GM19193 (cell line): ENCODE measurements around the gene MFGE8.

Experiments used
- POLR2A ChIP-seq: IDR thresholded peaks from 4 replicates; pipeline ENCODE4 v1.6.1; 2011; ENCODE audit not compliant: insufficient read depth, insufficient read length; ENCODE audit errors: extremely low read depth

The MFGE8 gene, protein sequence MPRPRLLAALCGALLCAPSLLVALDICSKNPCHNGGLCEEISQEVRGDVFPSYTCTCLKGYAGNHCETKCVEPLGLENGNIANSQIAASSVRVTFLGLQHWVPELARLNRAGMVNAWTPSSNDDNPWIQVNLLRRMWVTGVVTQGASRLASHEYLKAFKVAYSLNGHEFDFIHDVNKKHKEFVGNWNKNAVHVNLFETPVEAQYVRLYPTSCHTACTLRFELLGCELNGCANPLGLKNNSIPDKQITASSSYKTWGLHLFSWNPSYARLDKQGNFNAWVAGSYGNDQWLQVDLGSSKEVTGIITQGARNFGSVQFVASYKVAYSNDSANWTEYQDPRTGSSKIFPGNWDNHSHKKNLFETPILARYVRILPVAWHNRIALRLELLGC

GRCh38 chr15:88913017-88913849 lies at the start of gene MFGE8:
TSS of gene MFGE8 (minus strand) at chr15:88913379. CDS start at chr15:88913319, 60 bp downstream.
- peak; percentile 31 for TF ChIP-seq POLR2A

- no peak for TF ChIP-seq POLR2A
Observed at GRCh38 chr15:88959445-88959844, 46.3 kb upstream of the MFGE8 start.

- TF ChIP-seq POLR2A, result no peak
Observed at GRCh38 chr15:88956906-88957305, 43.7 kb upstream of the MFGE8 start.

DNA sequence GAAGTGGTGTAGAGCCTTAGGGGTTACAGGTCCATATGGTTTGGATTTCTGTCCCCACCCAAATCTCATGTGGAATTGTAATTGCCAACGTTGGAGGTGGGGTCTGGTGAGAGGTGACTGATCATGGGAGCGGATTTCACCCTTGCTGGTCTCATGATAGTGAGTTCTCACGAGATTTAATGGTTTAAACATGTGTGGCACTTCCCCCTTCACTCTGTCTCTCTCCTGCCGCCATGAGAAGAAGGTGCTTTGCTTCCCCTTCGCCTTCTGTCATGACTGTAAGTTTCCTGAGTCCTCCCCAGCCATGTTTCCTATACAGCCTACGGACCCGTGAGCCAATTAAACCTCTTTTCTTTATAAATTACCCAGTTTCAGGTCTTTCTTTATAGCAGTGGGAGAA lies 43.1 kb upstream of the MFGE8 start:
- no peak for TF ChIP-seq POLR2A

DNA sequence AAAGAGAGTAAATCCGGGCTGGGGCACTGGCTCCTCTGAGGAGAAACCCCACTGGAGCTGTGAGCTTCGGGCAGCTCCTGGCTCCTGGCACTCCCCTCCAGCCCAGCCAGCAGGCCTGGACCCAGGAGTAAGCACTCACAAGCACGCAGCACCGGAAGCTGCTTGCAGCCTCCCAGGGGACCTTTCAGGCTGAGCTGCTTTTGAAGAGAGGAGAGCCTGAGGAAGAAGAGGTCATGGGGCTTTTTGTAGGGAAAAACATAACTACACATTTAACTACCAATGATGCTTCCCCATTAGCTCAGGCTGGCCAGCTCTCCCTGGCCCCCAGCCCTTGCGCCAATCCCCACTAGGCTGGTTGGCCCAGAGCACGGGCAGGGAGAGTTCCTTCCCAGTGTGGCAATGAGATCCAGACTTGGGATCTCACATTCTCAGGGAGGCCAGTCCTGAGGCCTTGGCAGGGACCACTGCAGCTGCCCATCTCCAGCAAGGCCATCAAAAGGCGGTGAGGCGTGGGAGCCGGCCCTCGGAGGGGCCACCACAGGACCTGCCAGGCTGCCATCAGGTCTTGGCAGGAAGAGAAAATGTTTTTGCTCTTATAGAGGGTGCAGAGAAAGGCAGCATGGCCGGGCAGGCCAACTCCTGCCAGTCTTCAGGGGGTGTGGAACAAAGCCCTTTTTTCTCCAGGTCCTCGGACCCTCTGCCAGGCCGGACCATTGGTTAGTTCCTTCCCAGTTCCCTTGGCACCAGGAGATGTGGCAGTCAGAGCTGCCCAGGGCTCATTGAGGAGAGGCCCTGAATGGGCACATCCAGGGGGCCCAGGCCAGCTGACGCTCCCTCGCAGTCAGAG lies 41.5 kb upstream of the MFGE8 start:
- no peak for TF ChIP-seq POLR2A

DNA sequence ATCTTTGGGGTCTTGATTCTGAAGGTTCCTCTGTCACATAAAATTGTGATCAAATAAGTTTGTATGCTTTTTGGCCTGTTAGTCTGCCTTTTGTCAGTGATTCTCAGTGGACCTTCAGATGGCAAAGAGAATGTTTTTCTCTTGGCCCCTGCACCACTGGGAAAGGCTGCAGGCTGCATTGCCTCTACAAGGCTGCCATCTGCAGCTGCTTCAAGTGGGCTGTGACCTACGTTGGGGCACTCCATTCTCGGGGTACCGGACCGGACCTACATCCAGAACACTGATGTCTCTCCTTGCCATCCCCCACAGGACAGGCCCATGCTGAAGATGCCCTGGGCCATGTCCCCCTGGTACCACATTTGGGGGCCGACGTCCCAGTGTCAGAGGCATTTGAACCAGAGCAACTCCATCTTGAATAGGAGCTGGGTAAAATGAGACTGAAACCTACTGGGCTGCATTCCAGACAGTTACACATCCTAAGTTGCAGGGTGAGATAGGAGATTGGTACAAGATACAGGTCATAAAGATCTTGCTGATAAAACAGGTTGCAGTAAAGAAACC lies 37.5 kb upstream of the MFGE8 start:
- TF ChIP-seq POLR2A, result no peak

DNA sequence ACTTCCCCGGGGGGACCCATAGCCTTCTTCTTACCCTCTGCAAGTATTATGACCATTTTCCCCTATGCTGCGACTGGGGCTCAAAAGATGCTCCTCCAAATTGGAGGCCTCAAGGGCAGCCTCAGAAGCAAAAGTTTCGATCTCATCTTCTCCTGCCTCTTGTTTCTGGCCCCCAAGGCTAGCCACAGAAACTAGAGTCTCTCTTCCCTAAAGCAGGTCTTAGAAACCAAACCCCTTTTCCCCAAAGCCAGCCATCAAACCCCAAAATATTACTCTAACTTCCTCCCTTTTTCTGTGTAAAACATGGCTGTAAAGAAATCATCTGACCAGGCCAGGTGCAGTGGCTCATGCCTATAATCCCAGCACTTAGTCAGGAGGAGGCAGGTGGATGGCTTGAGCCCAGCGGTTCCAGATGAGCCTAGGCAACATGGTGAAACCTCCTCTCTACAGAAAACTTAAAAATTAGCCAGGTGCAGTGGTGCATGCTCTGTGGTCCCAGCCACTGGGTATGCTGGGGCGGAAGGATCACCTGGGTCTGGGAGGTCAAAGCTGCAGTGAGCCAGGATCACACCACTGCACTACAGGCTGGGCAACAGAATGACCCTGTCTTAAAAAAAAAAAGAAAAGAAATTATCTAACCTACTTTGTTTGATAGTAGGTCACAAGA lies 36.7 kb upstream of the MFGE8 start:
- TF ChIP-seq POLR2A, result no peak

DNA sequence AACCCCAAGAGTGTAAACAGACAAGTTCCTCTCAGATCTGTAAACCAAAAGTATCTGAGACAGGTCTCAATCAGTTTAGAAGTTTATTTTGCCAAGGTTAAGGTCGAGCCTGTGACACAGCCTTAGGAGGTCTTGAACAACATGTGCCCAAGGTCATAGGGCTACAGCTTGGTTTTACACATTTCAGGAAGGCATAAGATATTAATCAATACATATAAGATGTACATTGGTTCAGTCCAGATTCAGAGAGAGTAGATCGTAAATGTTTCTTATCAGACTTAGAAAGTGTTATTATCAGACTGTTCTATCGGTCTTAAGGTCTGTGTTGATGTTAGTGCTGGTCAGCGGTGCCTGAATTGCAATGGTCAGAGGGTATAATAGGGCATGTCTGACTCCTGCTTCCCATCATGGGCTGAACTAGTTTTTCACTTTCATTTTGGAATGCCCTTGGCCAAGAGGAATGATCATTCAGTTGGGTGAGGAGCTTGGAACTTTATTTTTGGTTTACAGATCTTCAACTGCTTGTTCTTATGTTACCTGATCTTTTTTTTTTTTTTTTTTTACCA lies 27.0 kb upstream of the MFGE8 start:
- no peak for TF ChIP-seq POLR2A

DNA sequence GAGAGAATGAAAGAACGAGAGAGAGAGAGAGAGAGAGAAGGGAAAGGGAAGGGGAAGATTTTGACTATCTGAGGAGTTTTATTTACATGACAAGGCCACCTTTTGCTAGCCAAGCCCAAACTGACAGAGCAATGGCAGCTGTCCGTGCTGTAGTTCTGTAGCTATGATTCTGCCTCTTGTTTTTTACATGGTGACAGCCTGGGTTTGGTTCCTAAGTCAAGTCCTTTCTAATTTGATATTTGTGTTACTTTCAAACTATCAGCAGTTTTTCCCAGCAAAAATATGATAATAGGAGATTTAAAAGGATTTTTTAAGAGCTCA lies 26.3 kb upstream of the MFGE8 start:
- no peak for TF ChIP-seq POLR2A

GRCh38 chr15:88938802-88939485 lies 25.8 kb upstream of the MFGE8 start:
- TF ChIP-seq POLR2A, result no peak

- TF ChIP-seq POLR2A, result no peak
Observed at GRCh38 chr15:88932875-88933330, 19.7 kb upstream of the MFGE8 start.

DNA sequence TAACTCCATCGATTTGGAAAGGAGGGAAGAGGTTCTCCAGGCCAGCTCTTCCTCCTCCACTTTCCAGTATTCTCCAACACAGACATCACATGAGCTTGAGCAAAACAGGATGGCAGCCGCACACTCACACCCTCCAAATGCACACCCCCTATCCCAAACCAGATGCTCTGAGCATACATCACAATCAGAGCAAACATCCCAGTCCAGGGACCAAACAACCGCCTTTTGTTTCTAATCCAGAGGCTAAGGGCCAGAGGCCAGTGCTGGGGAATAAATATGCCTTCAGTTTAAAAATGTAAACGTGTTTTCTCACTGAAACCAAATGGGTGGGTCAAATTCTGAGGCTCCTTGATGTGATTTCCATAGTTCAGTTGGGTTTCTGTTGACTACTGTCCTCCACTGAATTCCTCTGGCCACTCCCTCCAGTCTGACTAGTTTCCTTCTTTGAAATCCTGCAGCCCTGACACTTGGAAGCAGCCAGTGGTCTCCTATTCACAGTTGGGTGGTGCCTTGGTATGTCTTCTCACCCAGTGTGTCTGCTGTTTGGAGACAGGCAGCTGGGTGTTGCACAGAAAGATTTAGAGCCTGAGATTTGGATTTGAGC lies 19.2 kb upstream of the MFGE8 start:
- no peak for TF ChIP-seq POLR2A

- no peak for TF ChIP-seq POLR2A
Observed at GRCh38 chr15:88930579-88930978, 17.4 kb upstream of the MFGE8 start.

GRCh38 chr15:88920186-88920891 lies 7.2 kb upstream of the MFGE8 start:
- no peak for TF ChIP-seq POLR2A
